DMS114 treated with DMSO at 0.1 percent for 48 hours (cell line): ENCODE measurements around the gene TREH.
"Not testable (repeated sequence)": the region's sequence is repeated elsewhere in the genome, so short reads cannot be mapped to it uniquely, and the experiment has no call there.

Source experiments
- DNase-seq: peaks from one replicate; lab custom pipeline; 2025; ENCODE audit not compliant: unreplicated experiment; lab: John Stamatoyannopoulos, UW

The TREH gene, protein sequence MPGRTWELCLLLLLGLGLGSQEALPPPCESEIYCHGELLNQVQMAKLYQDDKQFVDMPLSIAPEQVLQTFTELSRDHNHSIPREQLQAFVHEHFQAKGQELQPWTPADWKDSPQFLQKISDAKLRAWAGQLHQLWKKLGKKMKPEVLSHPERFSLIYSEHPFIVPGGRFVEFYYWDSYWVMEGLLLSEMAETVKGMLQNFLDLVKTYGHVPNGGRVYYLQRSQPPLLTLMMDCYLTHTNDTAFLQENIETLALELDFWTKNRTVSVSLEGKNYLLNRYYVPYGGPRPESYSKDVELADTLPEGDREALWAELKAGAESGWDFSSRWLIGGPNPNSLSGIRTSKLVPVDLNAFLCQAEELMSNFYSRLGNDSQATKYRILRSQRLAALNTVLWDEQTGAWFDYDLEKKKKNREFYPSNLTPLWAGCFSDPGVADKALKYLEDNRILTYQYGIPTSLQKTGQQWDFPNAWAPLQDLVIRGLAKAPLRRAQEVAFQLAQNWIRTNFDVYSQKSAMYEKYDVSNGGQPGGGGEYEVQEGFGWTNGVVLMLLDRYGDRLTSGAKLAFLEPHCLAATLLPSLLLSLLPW

DNA sequence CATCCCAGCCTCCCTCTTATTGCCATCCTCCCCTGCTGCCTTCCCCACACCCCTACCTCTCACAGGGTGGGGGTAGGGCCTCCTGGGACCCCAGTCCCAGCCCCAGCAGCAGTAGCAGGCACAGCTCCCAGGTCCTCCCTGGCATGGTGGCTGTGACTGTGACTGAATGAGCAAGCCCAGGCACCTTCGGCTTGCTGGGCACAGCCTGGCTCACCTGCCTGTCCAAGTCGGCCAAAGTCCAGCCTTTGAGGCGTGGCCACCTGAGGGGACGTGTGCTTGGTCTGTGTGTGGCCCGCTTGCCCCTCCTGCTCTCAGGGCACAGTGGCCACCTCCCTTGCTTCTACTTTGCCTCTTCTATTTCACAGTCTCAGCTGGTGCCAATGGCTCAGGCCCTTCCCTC is at the start of gene TREH:
TREH (minus strand) TSS at position 168 of the 400 bp plus-strand sequence; CDS start at position 145, 23 bp downstream.
- DNase-seq = no peak

DNA sequence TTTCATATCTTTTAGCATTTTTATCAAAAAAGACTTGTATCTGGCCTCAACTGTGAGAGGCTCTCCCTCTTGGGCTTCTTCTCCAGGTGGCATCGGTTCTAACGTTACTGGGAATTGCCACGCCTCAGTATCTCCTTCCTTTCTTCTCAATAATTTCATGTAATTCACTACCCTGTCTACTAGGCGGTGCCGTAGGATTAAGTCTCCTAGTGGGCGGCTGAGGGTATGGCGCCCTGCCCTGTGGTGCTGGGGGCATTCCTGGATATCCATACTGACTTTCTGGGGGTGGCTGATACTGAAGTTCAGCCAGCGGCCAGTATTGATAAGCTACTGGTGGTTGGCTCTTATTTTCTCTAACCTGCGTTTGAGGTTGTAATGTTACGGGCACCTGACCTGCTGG is 48.7 kb upstream of the TREH start:
- not testable (repeated sequence) for DNase-seq

DNA sequence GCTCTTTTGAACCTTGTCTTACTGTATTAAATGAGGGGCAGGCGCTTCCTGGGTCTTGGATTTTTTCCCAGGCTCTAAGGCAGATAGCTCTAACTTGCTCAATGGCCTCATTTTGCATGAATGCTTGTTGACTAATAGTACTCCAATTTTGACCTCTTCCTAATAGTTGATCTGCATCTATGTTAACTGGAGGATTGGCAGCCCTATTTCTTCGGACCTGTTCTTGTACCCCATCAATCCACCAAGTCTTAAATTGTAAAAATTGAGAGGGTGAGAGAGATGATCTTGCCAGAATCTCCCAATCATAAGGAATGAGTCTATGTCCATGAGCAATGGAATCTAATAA is 48.2 kb upstream of the TREH start:
- DNase-seq = not testable (repeated sequence)

DNA sequence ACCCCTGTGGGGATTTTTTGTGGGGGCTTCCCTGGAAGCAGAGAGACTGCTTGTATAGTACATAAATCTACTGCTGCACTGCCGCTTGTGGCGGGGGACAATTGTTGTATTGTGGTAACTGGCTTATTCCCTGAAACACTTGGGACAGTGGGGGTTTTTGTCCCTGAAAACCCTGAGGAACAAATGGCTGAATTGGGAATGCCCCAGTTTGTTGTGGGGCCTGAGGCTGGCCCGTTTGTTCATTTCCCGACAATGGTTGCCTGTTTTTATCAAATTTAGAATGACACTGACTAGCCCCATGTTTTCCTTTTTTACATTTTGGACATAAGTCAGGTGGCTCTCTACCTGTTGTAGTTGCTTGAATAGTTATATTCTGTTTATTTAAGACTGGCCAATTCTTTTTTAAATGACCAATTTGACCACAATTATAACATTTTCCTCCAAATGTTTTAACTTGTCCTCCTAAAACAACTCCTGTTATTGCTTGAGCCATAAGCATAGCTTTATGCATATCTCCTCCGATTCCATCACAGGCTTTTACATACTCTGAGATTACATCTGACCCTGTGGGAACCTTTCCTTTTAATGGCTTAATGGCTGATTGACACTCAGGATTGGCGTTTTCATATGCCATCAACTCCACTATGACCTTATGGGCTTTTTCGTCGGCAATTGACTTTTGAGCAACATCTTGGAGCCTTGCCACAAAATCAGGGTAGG is 47.7 kb upstream of the TREH start:
- not testable (repeated sequence) for DNase-seq

DNA sequence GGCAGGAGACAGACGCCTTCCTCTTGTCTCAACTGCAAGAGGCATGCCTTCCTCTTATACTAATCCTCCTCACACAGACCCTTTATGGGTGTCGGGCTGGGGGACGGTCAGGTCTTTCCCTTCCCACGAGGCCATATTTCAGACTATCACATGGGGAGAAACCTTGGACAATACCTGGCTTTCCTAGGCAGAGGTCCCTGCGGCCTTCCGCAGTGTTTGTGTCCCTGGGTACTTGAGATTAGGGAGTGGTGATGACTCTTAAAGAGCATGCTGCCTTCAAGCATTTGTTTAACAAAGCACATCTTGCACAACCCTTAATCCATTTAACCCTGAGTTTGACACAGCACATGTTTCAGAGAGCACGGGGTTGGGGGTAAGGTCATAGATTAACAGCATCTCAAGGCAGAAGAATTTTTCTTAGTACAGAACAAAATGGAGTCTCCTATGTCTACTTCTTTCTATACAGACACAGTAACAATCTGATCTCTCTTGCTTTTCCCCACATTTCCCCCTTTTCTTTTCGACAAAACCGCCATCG is 42.1 kb upstream of the TREH start:
- not testable (repeated sequence) for DNase-seq

DNA sequence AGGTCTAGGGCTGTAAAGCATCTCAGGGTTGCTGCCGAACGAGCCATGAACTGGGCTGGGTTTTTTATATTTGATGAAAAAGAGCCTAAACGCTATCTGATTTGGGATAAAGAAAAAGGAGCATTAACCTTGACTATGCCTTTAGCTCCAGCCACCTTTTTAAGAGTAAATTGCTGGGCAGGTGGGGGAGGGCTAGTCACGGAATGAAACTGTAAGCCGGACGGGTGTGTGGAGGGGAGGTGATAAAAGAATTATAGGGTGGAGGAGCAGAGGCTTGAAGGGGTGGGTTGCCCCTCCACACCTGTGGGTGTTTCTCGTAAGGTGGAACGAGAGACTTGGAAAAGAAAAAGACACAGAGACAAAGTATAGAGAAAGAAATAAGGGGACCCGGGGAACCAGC is 41.3 kb upstream of the TREH start:
- not testable (repeated sequence) for DNase-seq

DNA sequence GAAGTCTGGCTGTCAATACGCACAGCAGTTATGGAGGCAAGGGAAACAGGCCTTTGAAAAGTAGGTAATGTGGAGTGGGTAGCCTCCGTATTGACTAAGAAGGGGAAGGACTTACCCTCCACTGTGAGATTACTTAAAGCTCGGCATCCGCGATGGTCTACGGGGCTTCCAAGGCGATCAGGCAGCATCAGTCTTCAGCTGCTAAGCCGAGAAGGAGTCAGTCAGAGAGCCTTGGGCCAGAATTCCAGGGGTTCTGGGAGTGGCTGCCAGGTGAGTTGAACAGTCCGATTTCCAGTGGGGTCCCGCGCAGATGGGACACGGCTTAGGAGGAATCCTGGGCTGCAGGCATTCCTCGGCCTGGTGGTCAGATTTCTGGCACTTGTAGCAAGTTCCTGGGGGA is 40.6 kb upstream of the TREH start:
- DNase-seq = not testable (repeated sequence)

DNA sequence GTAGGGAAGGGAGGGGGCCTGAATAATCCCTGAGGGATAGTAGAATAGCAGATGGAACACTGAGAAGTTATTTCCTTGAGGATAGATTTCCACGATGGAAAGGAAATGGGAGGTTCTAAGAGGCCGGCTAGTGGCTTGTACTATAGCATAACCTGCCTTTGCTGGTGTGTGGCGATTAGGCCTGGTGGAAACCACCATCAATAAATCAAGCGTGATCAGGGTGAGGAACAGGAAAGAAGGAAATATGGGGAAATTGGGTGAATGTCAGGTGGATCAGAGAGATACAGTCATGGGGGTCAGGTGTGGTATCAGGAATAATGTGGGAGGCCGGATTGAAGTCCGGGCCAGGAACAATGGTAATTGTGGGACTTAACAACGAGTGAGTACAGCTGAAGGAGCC is 39.1 kb upstream of the TREH start:
- not testable (repeated sequence) for DNase-seq

DNA sequence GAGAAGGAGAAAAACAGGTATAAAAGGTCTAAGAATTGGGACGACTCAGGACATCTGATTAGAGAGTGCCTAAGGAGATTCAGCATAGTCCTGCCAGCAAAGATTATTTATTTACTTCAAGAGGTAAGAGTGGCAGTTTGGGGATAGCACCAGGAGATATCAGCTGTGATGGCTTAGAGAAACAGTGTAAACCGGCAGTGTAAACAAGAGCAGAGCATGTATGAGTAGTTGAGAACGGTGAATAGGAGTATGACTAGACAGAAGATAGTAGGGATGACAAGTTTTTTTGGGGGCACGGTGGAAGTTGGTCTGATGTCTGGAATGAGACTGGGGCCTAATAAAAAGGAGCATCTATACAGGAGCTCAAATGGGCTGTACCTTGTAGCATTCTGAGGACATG is 38.3 kb upstream of the TREH start:
- not testable (repeated sequence) for DNase-seq

DNA sequence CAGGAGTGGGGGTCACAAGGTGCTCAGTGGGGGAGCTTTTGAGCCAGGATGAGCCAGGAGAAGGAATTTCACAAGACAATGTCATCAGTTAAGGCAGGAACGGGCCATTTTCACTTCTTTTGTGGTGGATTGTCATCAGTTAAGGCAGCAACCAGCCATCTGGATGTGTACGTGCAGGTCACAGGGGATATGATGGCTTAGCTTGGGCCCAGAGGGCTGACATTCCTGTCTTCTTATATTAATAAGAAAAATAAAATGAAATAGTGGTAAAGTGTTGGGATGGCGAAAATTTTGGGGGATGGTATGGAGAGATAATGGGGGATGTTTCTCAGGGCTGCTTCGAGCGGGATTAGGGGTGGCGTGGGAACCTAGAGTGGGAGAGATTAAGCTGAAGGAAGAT is 37.8 kb upstream of the TREH start:
- not testable (repeated sequence) for DNase-seq

DNA sequence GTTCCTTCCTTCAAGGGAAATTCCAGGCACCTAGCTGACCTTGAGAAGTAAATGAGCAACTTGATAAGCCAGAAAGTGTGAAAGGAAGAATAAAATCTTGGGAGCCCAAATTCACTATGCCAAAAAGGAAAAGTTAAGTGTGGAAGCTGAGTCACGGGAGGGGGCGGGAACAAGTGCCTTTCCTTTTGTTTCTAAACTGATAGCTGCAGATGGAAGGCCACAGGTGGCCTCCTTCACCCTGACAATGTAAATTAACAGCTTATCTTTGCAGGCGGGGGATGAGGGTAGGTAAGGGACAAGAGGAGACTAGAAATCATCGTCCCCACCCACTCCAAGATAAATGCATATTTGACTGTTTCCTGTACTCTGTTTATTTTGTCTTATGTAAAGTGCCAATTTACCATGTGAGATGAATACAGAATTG is 36.4 kb upstream of the TREH start:
- DNase-seq = no peak

DNA sequence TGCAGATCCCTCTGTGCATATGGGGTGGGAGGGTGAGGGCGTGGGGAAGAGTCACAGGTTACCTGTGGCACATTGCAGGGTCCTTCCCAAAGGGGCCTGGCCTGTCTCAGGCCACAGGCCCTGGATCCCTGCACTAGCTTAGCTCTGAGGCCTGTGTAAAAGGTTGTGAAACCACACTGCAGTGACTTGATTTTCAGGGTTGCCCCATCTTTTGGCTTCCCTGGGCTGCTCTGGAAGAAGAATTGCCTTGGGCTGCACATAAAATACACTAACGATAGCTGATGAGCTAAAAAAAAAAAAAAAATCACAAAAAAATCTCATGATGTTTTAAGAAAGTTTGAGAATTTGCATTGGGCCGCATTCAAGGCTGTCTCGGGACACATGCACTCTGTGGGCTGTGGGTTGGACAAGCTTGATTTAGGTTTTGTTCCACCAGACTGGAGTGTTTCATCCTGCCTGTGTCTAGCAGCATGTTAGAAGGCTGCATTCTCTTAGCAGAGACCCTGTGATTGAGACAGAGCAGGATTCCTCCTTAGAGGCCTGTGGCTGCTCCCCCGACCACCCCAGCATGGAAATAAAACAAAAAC is 35.9 kb upstream of the TREH start:
- DNase-seq = no peak

DNA sequence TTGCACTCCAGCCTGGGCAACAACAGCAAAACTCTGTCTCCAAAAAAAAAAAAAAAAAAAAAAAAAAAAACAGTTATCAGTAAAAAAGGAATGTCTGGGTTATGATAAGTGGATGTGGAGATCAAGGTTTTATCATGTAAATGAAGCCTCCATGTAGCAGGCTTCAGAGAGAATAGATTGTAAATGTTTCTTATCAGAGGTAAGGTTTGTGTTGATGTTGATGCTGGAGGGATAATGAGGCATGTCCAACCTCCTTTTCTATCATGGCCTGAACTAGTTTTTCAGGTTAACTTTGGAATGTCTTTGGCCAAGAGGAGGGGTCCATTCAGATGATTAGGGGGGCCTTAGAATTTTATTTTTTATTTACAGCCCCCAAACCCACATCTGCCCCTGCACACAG is 35.4 kb upstream of the TREH start:
- DNase-seq = no peak

DNA sequence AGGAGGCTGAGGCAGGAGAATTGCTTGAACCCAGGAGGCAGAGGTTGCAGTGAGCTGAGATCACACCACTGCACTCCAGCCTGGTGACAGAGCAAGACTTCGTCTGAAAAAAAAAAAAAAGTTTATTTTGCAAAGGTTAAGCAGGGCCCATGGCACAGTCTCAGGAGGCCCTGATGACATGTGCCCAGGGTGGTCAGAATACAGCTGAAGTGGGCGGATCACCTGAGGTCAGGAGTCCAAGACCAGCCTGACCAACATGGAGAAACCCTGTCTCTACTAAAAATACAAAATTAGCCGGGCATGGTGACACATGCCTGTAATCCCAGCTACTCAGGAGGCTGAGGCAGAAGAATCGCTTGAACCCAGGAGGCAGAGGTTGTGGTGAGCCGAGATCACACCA is 35.0 kb upstream of the TREH start:
- DNase-seq = not testable (repeated sequence)

DNA sequence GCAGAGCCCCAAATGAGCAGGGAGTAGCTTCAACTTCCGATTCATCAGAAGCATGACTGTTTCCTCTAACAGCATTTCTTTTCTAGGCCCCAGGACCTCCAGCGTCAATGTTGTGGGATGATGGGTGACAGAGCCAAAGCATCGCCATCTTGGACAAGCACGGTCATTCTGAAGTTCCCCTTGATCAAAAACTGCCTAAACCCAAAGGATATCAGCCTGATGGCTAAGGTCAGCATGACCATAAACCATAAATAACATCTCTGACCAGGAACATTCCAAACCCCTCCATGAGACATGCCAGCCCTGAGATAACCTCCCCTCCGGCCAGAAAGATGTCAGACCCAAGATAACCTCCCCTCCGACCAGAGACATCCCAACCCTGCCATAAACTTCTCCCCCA is 28.8 kb upstream of the TREH start:
- no peak for DNase-seq

DNA sequence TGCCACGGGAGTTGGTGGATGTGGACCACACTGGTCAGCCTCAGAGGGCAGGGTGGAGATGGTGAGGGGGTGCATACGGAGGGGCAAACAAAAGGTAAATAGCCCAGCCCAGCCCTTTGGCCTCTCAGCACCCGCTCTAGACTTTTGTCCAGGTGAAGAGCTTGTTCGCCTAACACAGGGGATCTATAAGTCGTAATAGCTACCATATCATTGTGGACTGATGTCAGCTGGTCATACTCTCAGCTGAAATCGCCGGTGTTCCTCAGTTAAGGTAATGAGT is 27.0 kb upstream of the TREH start:
- no peak for DNase-seq

DNA sequence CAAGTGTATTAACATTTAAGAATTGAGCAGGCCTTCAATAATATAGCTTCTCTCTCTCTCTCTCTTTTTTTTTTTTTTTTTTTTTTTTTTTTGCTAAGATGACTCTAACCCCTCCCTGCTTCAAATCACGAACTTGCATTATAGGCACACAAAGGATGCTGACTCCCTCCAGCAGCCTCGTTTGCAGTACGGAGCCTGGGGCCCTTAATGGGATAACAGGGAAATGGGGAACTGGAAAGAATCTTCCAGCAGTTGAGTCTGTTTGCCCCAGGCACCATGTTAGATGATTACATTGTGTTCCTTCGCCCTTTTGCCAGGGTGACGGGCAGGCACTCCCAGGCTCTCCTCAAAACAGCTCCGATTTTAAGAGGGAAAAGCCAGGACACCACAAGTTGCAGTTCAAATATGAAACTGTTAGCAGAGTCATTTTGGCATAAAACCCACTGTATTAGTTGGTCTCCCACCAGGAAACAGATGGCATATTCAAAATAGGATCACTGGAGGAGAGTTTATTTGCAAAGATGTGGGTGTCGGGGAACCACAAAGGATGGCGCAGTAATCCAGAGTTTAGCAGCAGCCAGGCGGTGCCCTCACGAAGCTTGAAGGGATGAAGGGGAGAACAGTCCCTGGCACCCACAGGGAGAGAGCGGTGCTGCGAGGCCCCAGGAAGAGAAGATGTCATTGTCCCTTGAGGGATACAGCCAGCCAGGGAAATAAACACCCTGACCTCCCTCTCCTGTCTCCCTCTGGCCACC is 26.5 kb upstream of the TREH start:
- no peak for DNase-seq

DNA sequence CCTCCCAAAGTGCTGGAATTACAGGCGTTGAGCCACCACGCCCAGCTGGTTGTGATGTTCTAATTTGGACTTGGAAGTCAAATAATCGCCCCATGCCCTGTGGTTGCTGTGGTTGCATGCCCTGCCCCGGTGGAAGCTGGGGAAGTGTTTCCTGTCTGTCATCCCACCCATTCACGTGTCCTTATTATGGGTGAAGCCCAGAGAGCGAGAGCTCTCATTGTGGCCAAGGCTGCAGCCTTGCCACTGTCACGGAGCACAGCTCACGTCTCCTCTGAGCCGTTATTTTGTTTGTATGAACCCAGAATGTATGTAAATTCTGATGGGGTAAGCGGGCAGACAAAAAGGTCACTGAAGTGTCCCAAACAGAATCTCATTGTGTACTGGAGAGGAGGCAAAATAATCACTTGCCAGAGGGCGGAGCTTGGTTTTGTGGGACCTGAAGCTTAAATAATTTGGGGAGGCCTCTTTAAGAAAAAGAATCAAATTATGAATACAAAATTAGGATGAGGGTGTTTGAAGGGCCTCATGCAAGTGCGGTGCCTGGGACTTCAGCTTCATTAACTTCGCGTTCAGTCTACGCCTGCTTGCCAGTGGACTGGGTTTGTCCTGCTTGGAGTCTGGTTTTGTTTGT is 25.8 kb upstream of the TREH start:
- no peak for DNase-seq

DNA sequence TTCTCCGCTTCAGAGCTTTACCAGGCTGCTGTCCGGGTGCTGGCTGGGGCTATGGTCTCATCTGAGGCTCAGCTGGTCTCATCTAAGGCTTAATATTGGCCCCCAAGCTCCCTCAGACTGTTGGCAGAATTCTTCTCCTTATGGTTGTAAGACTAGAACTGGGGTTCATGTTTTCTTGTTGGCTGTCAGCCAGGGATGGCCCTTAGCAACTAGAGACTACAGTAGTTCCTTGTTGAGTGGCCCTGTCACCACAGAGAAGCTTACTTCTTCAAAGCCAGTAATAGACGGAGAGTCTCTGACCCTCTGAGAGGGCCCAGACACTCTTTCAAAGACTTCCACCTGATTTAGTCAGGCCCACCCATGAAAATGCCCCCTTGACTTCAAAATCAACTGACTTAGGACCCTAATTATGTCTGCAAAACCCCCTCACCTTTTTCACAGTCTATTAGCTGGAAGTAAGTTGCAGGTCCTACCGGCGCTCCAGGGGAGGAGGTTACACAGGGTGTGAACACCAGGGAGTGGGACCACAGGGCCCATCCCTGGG is 24.2 kb upstream of the TREH start:
- DNase-seq = no peak

DNA sequence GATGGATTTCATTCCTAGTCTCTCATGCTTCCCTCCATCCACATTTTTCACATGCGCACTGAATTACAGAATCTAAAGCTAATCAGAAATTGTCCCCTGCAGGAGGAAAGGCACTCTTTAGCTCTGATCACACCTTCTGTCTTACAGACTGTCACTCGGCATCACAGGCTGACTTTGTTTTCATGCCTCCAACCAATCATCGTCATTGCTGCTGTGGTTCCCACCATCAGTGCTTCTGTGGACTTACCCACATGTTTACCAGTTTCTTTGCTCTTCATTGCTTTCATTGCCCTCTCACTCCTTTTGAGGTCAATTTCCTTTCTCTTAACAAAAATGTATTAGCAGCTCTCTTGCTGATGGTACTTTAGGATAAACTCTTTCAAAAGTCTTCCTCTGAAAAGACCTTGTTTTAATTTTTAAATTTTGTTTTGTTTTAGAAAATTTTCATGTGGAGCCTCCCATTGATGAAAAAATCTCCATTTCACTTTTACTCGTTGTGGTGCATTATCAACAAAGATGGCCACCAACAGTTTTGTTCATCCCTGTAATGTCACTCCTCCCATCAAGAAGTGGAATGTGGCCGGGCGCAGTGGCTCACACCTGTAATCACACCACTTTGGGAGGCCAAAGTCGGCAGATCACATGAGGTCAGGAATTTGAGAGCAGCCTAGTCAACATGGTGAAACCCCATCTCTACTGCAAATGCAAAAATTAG is 20.2 kb upstream of the TREH start:
- no peak for DNase-seq
